Measurements from ENCODE around the gene CLDN14.

DNA sequence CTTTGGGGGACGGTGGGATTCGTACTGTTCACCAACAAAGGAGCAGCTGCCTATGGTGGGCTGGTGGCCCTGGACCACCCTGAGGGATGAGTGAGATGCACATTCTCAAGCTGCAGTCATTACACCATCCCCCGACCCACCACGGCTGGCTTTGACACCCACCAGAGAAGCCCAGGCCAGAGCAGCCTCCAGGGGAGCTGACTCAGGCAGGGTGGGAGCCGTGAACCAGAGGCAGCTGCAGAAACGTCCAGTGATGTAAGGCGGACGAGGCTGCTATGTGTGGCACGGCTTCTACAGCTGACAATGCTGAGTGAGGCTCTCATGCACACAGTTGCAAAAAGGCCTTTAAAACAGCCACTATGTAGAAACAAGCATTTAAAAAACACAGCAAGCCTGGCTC lies 54.6 kb downstream of the CLDN14 start:
- TF ChIP-seq POLR2AphosphoS5 (IDR thresholded peaks at IDR 0.05; ENCODE audit: insufficient read depth in 1 of 2, low read depth in 1 of 2) (no peak), POLR2A (IDR thresholded peaks at IDR 0.05) (no peak)
